HG03460 (cell line): Measurements from ENCODE around the gene RALA.

Experiments
- ATAC-seq: cut with Tn5 transposase; IDR thresholded peaks from one replicate; pipeline ENCODE4 v1.9.1; 2021; ENCODE audit not compliant: unreplicated experiment

Gene RALA

DNA sequence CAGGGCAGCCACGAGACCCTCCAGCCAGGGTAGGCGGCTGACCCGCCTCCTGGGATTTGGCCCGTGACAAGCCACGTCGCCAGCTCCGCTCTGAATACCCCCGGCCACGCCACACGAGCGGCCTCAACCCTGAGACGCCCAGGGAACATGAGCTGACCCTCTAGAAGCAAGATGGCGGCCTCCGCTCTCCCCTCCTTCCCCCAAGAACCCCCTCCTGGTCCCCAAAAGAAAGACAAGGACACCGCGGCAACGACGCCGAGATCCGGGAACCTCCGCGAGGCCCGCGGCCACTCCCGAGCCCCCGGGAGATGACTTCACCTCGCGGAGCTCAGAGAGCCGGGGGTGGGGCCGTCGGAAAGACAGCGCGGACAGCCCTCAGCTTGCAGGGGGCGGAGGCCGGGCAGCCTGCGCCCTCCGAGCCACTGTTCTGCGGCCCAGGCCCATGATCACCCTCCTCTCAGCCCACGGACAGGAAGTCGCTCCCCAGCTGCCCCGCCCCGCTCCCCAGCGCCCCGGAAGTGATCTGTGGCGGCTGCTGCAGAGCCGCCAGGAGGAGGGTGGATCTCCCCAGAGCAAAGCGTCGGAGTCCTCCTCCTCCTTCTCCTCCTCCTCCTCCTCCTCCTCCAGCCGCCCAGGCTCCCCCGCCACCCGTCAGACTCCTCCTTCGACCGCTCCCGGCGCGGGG, at the start of gene RALA:
RALA (plus strand) TSS at position 526 of the 685 bp plus-strand sequence. CDS start 63,096 bp downstream, outside the sequence.
- peak; percentile 92 for ATAC-seq

DNA sequence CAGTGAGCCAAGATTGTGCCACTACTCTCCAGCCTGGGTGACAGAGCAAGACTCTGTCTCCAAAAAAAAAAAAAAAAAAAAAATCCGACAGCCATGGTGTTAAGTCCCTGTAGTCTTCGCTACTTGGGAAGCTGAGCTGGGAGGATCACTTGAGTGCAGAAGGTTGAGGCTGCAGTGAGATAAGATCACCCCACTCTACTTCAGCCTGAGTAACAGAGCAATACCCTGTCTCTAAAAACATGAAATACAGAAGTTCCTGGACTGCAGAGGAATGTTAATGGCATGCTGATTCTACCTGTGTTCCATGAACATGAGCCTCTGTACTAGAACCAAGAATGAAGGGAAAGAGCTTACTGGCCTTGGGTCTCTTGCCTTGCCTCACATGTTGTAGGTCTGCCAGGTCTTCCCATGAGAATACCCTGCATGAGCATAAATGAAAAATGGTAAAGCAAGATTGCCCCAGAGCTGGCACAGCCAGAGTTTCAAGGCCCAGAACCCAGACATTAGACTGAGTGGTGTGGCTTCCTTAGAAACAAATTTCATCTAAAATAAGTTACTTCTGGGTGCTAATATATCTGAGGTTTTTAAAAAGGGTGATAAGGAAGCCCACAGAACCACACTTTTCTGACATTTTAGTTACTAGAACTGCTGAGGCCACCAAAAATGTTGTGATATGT, 48.6 kb upstream of the RALA start:
- no peak for ATAC-seq

DNA sequence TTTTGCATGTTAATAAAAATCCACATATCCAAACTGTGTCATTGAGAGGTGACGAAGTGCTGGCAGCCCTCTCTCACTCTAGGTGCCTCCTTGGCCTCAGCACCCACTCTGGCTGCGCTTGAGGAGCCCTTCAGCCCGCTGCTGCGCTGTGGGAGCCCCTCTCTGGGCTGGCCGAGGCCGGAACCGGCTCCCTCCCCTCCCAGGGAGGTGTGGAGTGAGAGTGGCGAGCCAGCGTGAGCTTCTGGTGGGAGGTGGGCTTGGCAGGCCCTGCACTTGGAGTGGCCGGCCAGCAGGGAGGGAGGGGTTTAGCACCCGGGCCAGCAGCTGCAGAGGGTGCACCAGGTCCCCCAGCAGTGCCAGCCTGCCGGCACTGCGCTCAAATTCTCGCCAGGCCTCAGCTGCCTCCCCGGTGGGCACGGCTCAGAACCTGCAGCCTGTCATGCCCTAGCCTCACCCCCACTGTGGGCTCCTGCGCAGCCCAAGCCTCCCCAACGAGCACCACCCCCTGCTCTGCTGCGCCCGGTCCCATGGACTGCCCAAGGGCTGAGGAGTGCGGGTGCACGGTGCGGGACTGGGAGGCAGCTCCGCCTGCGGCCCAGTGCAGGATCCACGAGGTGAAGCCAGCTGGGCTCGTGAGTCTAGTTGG, 46.0 kb upstream of the RALA start:
- ATAC-seq, result no peak

- ATAC-seq, result peak; percentile 82
Observed at GRCh38 chr7:39580149-39580874, 43.1 kb upstream of the RALA start.

DNA sequence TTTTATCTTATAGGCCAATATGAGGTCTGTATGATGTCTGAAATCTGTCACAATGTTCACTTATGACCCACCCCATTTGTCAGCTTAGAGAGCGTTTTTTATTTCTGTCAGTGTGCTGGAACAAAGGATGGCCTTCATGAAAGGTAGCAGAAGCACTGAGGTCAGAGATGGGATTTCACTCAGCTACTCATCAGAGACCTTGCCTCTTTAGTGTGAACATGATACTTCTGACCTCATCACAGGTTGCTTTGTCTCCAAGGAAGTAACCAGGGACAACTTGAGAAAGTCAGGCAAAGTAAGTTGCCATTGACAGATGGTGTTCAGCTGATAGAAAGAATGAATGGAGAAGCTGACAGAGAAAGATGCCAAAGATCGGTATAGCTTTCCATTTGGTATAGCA, 40.8 kb upstream of the RALA start:
- no peak for ATAC-seq

DNA sequence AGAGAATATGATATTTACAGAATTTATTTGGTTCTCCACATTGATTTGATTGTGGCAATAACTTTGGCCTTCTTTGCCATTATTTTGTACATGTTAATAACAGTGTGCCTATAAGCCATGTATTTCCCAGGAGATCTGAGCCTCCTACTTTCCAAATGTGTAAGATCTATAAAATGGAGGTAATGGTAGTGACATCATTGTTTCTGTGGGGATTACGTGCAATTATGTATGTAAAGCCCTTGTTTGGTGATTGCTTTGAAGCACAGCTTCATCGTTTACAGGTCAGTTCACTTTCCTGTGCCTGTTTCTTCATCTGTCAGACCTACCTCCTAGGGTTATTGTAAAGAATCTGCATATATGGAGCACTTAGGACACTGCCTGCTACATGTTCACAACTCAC, 39.8 kb upstream of the RALA start:
- no peak for ATAC-seq

- ATAC-seq, result no peak
Observed at GRCh38 chr7:39587393-39587792, 36.0 kb upstream of the RALA start.

GRCh38 chr7:39588416-39588815, 35.0 kb upstream of the RALA start:
- no peak for ATAC-seq

DNA sequence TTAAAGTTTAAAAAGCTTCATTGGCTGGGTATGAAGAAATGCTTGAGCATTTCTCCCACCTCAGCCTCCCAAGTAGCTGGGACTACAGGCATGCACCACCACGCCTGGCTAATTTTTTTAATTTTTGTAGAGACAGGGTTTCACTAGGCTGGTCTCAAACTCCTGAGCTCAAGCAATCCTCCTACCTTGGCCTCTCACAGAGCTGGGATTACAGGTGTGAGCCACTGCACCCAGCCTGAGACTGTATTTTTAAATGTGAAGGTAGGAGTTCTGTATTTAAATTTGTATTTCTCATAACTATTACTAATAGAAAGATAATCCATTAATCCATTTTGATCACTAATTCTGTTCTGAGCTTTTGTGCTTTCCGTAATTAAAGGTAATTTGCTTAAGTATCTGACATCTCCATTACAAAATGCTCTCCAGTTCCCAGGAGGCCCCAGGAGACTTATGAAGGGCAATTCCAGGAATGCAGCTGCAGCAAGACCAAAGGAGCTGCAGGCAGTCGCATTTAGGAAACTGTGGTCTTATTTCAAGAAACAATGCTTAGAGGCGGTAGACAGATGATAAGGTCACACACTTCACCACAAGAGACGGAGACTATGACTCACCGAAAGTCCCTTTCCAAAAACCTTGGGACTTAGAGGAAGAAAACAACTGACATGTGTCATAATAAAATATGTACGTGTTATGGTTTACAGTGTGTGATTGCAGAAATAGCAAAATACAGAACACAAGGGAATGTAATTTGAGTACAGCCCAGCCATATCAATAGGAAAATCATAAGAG, 33.9 kb upstream of the RALA start:
- peak; percentile 93 for ATAC-seq

- no peak for ATAC-seq
Observed at GRCh38 chr7:39592586-39592985, 30.8 kb upstream of the RALA start.

DNA sequence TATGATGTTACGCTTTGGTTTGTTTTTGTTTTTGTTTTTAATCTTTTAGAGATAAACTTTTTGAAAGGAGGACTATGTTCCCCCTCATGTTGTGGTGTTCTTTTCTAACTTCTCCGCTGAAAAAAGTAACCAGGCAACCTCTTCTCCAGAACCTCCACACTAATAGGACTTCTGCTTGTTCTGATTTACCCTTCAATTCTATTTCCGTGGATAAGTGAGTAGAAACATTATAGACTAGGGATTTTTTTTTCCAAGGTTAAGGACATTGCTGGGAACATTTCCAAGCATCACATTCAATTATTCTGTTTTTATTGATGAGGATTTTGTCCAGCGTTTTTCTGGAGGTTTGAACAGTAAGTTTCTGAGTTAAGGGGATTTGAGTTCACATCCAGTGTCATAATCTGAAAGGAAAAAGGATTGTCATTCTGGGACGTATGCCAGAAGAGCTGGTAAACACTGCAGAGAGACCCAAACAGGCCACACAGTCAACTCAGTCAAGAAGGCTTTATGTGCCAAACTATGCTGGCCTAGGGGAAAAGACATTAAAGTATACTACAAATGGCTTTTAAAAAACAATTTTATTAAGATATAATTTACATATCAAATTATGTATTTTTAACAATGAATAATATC, 28.3 kb upstream of the RALA start:
- ATAC-seq, result no peak

DNA sequence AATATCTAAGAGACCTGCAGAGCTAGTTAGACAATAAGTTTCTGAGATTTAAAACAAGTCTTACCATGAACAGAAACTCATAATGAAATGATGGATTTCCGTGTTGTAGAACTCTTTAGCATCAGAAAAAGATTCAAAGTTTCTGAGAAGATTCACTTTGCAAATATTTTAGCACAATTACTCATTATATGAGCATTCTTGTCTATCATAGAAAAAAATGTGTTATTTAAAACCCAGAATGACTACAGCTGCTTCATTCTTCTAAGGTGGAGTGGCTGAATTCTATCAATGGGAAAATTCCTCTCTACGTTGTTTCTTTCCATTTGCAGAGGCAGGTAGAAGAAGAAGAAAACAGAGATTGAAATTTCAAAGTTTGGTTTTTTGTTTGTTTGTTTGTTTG, 21.0 kb upstream of the RALA start:
- ATAC-seq, result no peak

GRCh38 chr7:39603924-39604323, 19.4 kb upstream of the RALA start:
- no peak for ATAC-seq

DNA sequence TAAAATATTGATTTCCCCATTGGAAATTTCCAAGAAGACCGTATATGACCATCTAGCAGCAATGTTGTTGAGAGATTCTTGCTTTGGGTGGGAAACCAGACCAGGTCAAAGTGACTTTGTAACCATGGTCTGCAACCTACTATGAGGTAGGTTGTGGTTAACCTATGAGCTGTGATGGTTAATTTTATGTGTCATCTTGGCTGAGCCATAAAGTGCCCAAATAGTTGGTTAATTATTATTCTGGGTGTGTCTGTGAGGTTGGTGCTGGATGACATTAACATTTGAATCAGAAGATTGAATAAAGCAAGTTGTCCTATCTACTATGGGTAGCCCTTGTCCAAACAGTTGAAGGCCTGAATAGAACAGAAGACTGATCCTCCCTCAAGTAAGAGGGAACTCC, 18.3 kb upstream of the RALA start:
- ATAC-seq, result peak; percentile 63

DNA sequence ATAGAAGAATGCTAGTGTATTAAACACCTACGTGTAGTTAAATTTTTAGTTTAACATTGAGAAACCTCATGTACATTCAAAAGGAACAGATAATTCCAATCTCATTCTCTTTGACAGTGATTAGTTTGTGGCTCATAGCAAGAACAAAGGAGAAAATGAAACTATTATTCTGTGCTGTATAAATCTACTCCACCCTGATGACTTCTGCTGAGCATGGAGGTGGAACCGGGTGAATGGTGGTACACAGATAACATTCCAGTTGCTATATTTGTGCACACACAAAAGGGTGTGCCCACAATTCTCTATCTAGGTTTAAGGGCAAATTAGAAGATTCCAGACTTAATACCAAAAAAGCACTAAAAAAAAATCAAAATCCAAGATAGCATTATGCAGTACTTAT, 17.0 kb upstream of the RALA start:
- ATAC-seq, result no peak

- ATAC-seq, result no peak
Observed at GRCh38 chr7:39606941-39607340, 16.4 kb upstream of the RALA start.

DNA sequence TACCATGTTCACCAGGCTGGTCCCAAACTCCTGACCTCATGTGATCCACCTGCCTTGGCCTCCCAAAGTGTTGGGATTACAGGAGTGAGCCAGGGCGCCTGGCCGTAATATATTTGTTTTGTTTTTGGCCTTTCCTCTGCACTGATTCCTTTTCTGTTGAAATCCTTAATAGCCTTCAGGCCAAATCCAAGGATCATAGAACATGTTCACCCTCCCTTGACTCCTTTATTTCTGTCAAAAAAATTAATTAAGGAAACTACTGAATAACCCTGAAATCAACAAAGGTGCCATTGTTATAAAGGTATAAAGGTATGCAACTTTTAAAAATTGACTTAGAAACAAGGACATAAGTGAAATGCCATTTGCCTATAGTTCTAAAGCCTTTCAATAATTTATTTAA, 15.5 kb upstream of the RALA start:
- no peak for ATAC-seq

- no peak for ATAC-seq
Observed at GRCh38 chr7:39608278-39608677, 15.1 kb upstream of the RALA start.

- no peak for ATAC-seq
Observed at GRCh38 chr7:39609113-39609934, 14.0 kb upstream of the RALA start.

GRCh38 chr7:39609935-39610263, 13.5 kb upstream of the RALA start:
- no peak for ATAC-seq
